ENCODE measurements around the gene ANKRD44.

DNA sequence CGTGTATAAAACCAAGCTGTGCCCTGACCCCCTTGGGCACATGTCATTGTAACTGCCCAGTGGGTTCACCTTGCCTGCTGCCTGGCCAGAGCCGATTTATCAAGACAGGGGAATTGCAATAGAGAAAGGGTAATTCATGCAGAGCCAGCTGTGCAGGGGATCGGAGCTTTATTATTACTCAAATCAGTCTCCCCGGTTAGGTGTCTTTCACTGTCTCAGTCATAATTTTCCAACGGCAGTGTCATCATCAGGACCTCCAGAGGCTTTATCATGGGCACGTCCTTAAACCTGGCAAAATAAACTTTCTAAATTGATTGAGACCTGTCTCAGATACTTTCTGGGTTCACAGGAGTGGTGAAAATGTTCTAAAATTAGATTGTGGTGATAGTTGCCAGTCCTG, 354.5 kb downstream of the ANKRD44 start:
- TF ChIP-seq, protein P1, sequence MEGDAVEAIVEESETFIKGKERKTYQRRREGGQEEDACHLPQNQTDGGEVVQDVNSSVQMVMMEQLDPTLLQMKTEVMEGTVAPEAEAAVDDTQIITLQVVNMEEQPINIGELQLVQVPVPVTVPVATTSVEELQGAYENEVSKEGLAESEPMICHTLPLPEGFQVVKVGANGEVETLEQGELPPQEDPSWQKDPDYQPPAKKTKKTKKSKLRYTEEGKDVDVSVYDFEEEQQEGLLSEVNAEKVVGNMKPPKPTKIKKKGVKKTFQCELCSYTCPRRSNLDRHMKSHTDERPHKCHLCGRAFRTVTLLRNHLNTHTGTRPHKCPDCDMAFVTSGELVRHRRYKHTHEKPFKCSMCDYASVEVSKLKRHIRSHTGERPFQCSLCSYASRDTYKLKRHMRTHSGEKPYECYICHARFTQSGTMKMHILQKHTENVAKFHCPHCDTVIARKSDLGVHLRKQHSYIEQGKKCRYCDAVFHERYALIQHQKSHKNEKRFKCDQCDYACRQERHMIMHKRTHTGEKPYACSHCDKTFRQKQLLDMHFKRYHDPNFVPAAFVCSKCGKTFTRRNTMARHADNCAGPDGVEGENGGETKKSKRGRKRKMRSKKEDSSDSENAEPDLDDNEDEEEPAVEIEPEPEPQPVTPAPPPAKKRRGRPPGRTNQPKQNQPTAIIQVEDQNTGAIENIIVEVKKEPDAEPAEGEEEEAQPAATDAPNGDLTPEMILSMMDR (IDR thresholded peaks at IDR 0.05 in 4 of 5, conservative IDR thresholded peaks at IDR 0.05 in 1 of 5): no peak
- TF ChIP-seq POLR2A (IDR thresholded peaks at IDR 0.05): no peak

All from gastrocnemius medialis (tissue), 4 donors.